K562 (cell line): ENCODE data around the gene PAIP2. TPM values are rescaled to one million over a fixed set of nuclear protein-coding genes. Genes with fewer than 3 reads are reported as not detected.

Source experiments
- HDAC6 ChIP-seq: IDR thresholded peaks from 2 replicates; pipeline ENCODE4 v1.6.1; 2012; ENCODE audit warnings: low read depth, mild to moderate bottlenecking, control low read depth, inconsistent platforms, low read length, moderate library complexity
- HDGF ChIP-seq: fragments of 450-650 bp; IDR thresholded peaks from 2 replicates; pipeline ENCODE4 v1.6.1; 2016
- MAFK ChIP-seq: IDR thresholded peaks from 2 replicates; pipeline ENCODE4 v1.6.1; 2011; ENCODE audit warnings: low read length, improper control_type of control experiment
- NCOA4 ChIP-seq: fragments of 450-650 bp; IDR thresholded peaks from 2 replicates; pipeline ENCODE4 v1.6.1; 2018; ENCODE audit warnings: mild to moderate bottlenecking; ENCODE audit not compliant: partially characterized antibody
- NFIX ChIP-seq: fragments of 250-450 bp; sonication (Bioruptor Pico); IDR thresholded peaks from 2 replicates; pipeline ENCODE4 v1.4.0; 2020; ENCODE audit warnings: low read depth, mild to moderate bottlenecking, moderate library complexity
- PATZ1 ChIP-seq: fragments of 250-450 bp; sonication (Bioruptor Pico); IDR thresholded peaks from 2 replicates; pipeline ENCODE4 v1.5.0; 2020; ENCODE audit warnings: mild to moderate bottlenecking, borderline replicate concordance
- PREB ChIP-seq: sonication (generic); formaldehyde crosslinking; IDR thresholded peaks from 2 replicates; pipeline ENCODE4 v1.8.1; 2023; ENCODE audit warnings: mild to moderate bottlenecking, missing genetic modification reagents
- PRPF4 ChIP-seq: fragments of 200-400 bp; formaldehyde crosslinking; IDR thresholded peaks from one replicate; pipeline ENCODE4 v1.6.1; 2017; ENCODE audit warnings: low read length, low read depth, mild to moderate bottlenecking; ENCODE audit not compliant: insufficient read depth, poor library complexity, severe bottlenecking
- PYGO2 ChIP-seq: fragments of 450-650 bp; IDR thresholded peaks from 2 replicates; pipeline ENCODE4 v1.6.1; 2016; ENCODE audit warnings: mild to moderate bottlenecking, missing genetic modification characterization, moderate library complexity, missing compliant biosample characterization
- SRSF7 ChIP-seq: fragments of 200-400 bp; formaldehyde crosslinking; optimal IDR thresholded peaks from 2 replicates; pipeline ENCODE3; 2017; ENCODE audit warnings: mild to moderate bottlenecking, low read depth, low read length
- TBL1XR1 ChIP-seq, 2 experiments: IDR thresholded peaks; 2 replicates each; pipeline ENCODE4 v1.6.1; 2012; ENCODE audit warnings: improper control_type of control experiment in 2 of 2, low read length in 2 of 2, mild to moderate bottlenecking in 1 of 2
- TEAD4 ChIP-seq, 2 experiments: sonication (generic) in 1 of 2; formaldehyde crosslinking in 1 of 2; IDR thresholded peaks; 2 replicates each; pipeline versions ENCODE4 v1.6.1 to v1.8.0; 2012 to 2022; ENCODE audit warnings: borderline replicate concordance in 1 of 2, inconsistent platforms in 1 of 2, low read length in 1 of 2, mild to moderate bottlenecking in 1 of 2, missing genetic modification reagents in 1 of 2
- TFE3 ChIP-seq: fragments of 450-650 bp; formaldehyde crosslinking; IDR thresholded peaks from 2 replicates; pipeline ENCODE4 v1.4.0; 2020; ENCODE audit warnings: mild to moderate bottlenecking, mixed read lengths
- ZNF146 ChIP-seq: IDR thresholded peaks from one replicate; pipeline ENCODE4 v1.6.1; 2018; ENCODE audit warnings: missing compliant biosample characterization; ENCODE audit not compliant: unreplicated experiment
- ZNF24 ChIP-seq: fragments of 450-650 bp; IDR thresholded peaks from 2 replicates; pipeline ENCODE4 v1.6.1; 2016
- ZNF3 ChIP-seq: fragments of 250-450 bp; sonication (Bioruptor Pico); IDR thresholded peaks from 2 replicates; pipeline ENCODE4 v1.5.0; 2021; ENCODE audit warnings: mild to moderate bottlenecking, moderate library complexity
- ZNF311 ChIP-seq: fragments of 250-450 bp; sonication (Bioruptor Pico); IDR thresholded peaks from 2 replicates; pipeline ENCODE4 v1.4.0; 2020; ENCODE audit warnings: mild to moderate bottlenecking, moderate library complexity
- ZNF511 ChIP-seq: sonication (generic); formaldehyde crosslinking; IDR thresholded peaks from 2 replicates; pipeline ENCODE4 v1.8.0; 2022; ENCODE audit warnings: mild to moderate bottlenecking, missing genetic modification reagents
- ZNF551 ChIP-seq: fragments of 250-450 bp; sonication (Bioruptor Pico); IDR thresholded peaks from 2 replicates; pipeline ENCODE4 v1.5.0; 2021; ENCODE audit warnings: mild to moderate bottlenecking, moderate library complexity
- ZNF740 ChIP-seq, 3 experiments: fragments of 200-800 bp in 1 of 3; sonication (Bioruptor generic) in 1 of 3; sonication (generic) in 1 of 3; formaldehyde crosslinking in 1 of 3; IDR thresholded peaks; 2 replicates each; pipeline versions ENCODE4 v1.6.1 to v1.8.0; 2016 to 2022; ENCODE audit warnings: mild to moderate bottlenecking in 2 of 3, missing compliant biosample characterization in 2 of 3, missing genetic modification characterization in 2 of 3, missing genetic modification reagents in 1 of 3
- ZNF778 ChIP-seq: fragments of 450-650 bp; formaldehyde crosslinking; IDR thresholded peaks from 2 replicates; pipeline ENCODE4 v1.4.0; 2020; ENCODE audit warnings: mild to moderate bottlenecking, moderate library complexity
- polyA plus RNA-seq, 8 experiments: library from polyadenylated mRNA; depleted of rRNA in 4 of 8; stranded (reverse) in 5 of 8; unstranded in 3 of 8; fragments of >200 nt; fragmentation: Nextera tagmentation in 2 of 8; fragmentation: Illumina TruSeq in 1 of 8; extraction: Ambion mirVana in 2 of 8; extraction: Trizol in 1 of 8; gene quantifications; 2 replicates each; pipeline versions ENCODE4 v1.2.1 to v1.2.3, GENCODE V29; 2011 to 2014; ENCODE audit warnings: inconsistent platforms in 1 of 8, missing spikeins in 1 of 8
- total RNA-seq, 7 experiments: library from RNA; depleted of rRNA in 6 of 7; stranded (reverse); fragments of >200 nt in 6 of 7; fragmentation: Illumina TruSeq in 2 of 7; extraction: Trizol in 2 of 7; gene quantifications; 2 replicates each; pipeline versions ENCODE4 v1.2.1 to v1.2.3, GENCODE V29; 2011 to 2021; ENCODE audit warnings: low replicate concordance in 1 of 7

Gene PAIP2
- total and polyA plus RNA-seq, 9 of the 15 experiments (the other 6 are each of a cell fraction or from before 2014, with no cell fraction given) = 78.3 to 187 (median 128) TPM

GRCh38 chr5:139294374-139295165, 47.1 kb upstream of the PAIP2 start (continued):
- TF ChIP-seq MAFK = no peak; the same call in 1 of the 2 replicates
- no peak for TF ChIP-seq TFE3 (CRISPR knock-in tag)
- TF ChIP-seq PRPF4 = no peak
- TF ChIP-seq TEAD4 (IDR thresholded peaks at IDR 0.05; ENCODE audit: low read length) = no peak; the same call in 1 of the 2 replicates
- TF ChIP-seq TEAD4 (CRISPR knock-in tag; IDR thresholded peaks at IDR 0.05; ENCODE audit: borderline replicate concordance) = no peak
- TF ChIP-seq ZNF511 (CRISPR knock-in tag) = no peak
- no peak for TF ChIP-seq ZNF778 (CRISPR knock-in tag)
- TF ChIP-seq PYGO2 (tag) = no peak
- TF ChIP-seq ZNF3 (CRISPR knock-in tag) = no peak
- no peak for TF ChIP-seq HDAC6
- no peak for TF ChIP-seq NCOA4
- no peak for TF ChIP-seq ZNF24
- TF ChIP-seq TBL1XR1 (IDR thresholded peaks at IDR 0.05; ENCODE audit: low read length in 2 of 2) = peak in 1 of 2 experiments; percentile 34; a peak in 1 of 4 replicates
- TF ChIP-seq HDGF = no peak
- TF ChIP-seq NFIX (CRISPR knock-in tag) = no peak
- no peak for TF ChIP-seq PREB (CRISPR knock-in tag)
- no peak for TF ChIP-seq ZNF551 (CRISPR knock-in tag)
- TF ChIP-seq ZNF311 (CRISPR knock-in tag) = no peak
- no peak for TF ChIP-seq ZNF740 (CRISPR knock-in tag; IDR thresholded peaks at IDR 0.05)
- no peak for TF ChIP-seq ZNF740 (tag; IDR thresholded peaks at IDR 0.05)
- TF ChIP-seq ZNF146 (CRISPR knock-in tag) = no peak
- no peak for TF ChIP-seq SRSF7
- no peak for TF ChIP-seq PATZ1 (CRISPR knock-in tag)
